ENCODE results near the gene ACVR2A. TPM values are rescaled to one million over a fixed set of nuclear protein-coding genes. Genes with fewer than 3 reads are reported as not detected.

The ACVR2A gene
- total RNA-seq, 1 donor from 2014 or later: 10.7 TPM

- Histone ChIP-seq H3K36me3 (ENCODE audit: control insufficient read depth, insufficient read depth, low read length) (no peaks in the 10 kb centered on the region), H3K27me3 (ENCODE audit: control insufficient read depth, insufficient read depth, low read length) (no peaks in the 10 kb centered on the region), H3K4me3 (ENCODE audit: low read depth, low read length) (no peak overlapping the region)
- TF ChIP-seq CTCF (IDR thresholded peaks at IDR 0.05; ENCODE audit: insufficient read depth, low read length, poor library complexity, severe bottlenecking): no peak
- DNase-seq (ENCODE audit: low read depth): no peak
Observed at GRCh38 chr2:147934881-147935620, 90.2 kb downstream of the ACVR2A start.

GRCh38 chr2:147937744-147938349 lies 93.0 kb downstream of the ACVR2A start:
- peak; percentile 82 for TF ChIP-seq CTCF (IDR thresholded peaks at IDR 0.05; ENCODE audit: insufficient read depth, low read length, poor library complexity, severe bottlenecking)
- Histone ChIP-seq H3K4me3 (ENCODE audit: low read depth, low read length) (no peak overlapping the region), H3K27me3 (ENCODE audit: control insufficient read depth, insufficient read depth, low read length) (no peaks in the 10 kb centered on the region), H3K36me3 (ENCODE audit: control insufficient read depth, insufficient read depth, low read length) (no peaks in the 10 kb centered on the region)
- DNase-seq (ENCODE audit: low read depth): no peak

- Histone ChIP-seq H3K4me3 (ENCODE audit: low read depth, low read length) (no peak overlapping the region), H3K36me3 (ENCODE audit: control insufficient read depth, insufficient read depth, low read length) (no peaks in the 10 kb centered on the region), H3K27me3 (ENCODE audit: control insufficient read depth, insufficient read depth, low read length) (no peaks in the 10 kb centered on the region)
- TF ChIP-seq CTCF (IDR thresholded peaks at IDR 0.05; ENCODE audit: insufficient read depth, low read length, poor library complexity, severe bottlenecking): no peak
- DNase-seq (ENCODE audit: low read depth): no peak
Observed at GRCh38 chr2:147939313-147939712, 94.5 kb downstream of the ACVR2A start.

GRCh38 chr2:147945660-147946059 lies 100.8 kb downstream of the ACVR2A start:
- H3K36me3 ChIP-seq (ENCODE audit: control insufficient read depth, insufficient read depth, low read length): no peaks in the 10 kb centered on the region
- TF ChIP-seq CTCF (IDR thresholded peaks at IDR 0.05; ENCODE audit: insufficient read depth, low read length, poor library complexity, severe bottlenecking): no peak
- DNase-seq (ENCODE audit: low read depth): peak; percentile 5
- no peaks in the 10 kb centered on the region for H3K27me3 ChIP-seq (ENCODE audit: control insufficient read depth, insufficient read depth, low read length)
- H3K4me3 ChIP-seq (ENCODE audit: low read depth, low read length): no peak overlapping the region

- TF ChIP-seq CTCF (IDR thresholded peaks at IDR 0.05; ENCODE audit: insufficient read depth, low read length, poor library complexity, severe bottlenecking): no peak
- no peak for DNase-seq (ENCODE audit: low read depth)
- Histone ChIP-seq H3K4me3 (ENCODE audit: low read depth, low read length) (no peak overlapping the region), H3K27me3 (ENCODE audit: control insufficient read depth, insufficient read depth, low read length) (no peaks in the 10 kb centered on the region), H3K36me3 (ENCODE audit: control insufficient read depth, insufficient read depth, low read length) (no peaks in the 10 kb centered on the region)
Observed at GRCh38 chr2:147952118-147952517, 107.3 kb downstream of the ACVR2A start.

All from kidney epithelial cell (primary cell).